Caco-2 (cell line): ENCODE measurements around the gene DAB2IP. TPM values are rescaled to one million over a fixed set of nuclear protein-coding genes. Genes with fewer than 3 reads are reported as not detected.

Experiments used
- BruUV-seq: library from RNA; stranded (reverse); fragments of 400-500 nt; replicated peaks from 2 replicates; lab custom pipeline; 2021; lab: Mats Ljungman, UMichigan
- CTCF ChIA-PET: fragments of 300-600 bp; sonication (Branson Sonifier 250); formaldehyde crosslinking; loops from one replicate; lab custom pipeline; 2022; ENCODE audit warnings: antibody characterized with exemption; lab: Charles Lee
- POLR2A ChIA-PET: fragments of 300-600 bp; sonication (Branson Sonifier 250); formaldehyde crosslinking; loops from one replicate; lab custom pipeline; 2022; ENCODE audit warnings: antibody characterized with exemption; lab: Charles Lee
- DNase-seq, 2 experiments: peaks; one replicate each; pipeline versions ENCODE4 v3.0.0 to v3.0.0-alpha.2; 2020 to 2022
- H3K27me3 ChIP-seq: replicated peaks from 2 replicates; pipeline ENCODE4 v1.6.0; 2011; ENCODE audit warnings: low read length; ENCODE audit not compliant: control insufficient read depth, insufficient read depth
- H3K36me3 ChIP-seq: 2 replicates; pipeline ENCODE4 v1.5.1; 2011; ENCODE audit warnings: low read length; ENCODE audit not compliant: control insufficient read depth, insufficient read depth
- H3K4me1 ChIP-seq: fragments of 250-450 bp; sonication (Bioruptor Pico); 2 replicates; pipeline ENCODE4 v1.5.1; 2020; ENCODE audit warnings: mild to moderate bottlenecking
- H3K4me3 ChIP-seq: 2 replicates; pipeline ENCODE4 v1.5.1; 2011; ENCODE audit warnings: low read depth, mild to moderate bottlenecking, control low read depth, low read length
- H3K9me3 ChIP-seq: fragments of 250-450 bp; sonication (Bioruptor Pico); 2 replicates; pipeline ENCODE4 v1.5.1; 2020; ENCODE audit warnings: mild to moderate bottlenecking, moderate library complexity
- H3K27ac Mint-ChIP-seq: one replicate; pipeline ENCODE4 v1.8.0; 2022; ENCODE audit warnings: mixed read lengths; ENCODE audit not compliant: unreplicated experiment
- H3K27me3 Mint-ChIP-seq: one replicate; pipeline ENCODE4 v1.8.0; 2022; ENCODE audit warnings: mixed read lengths; ENCODE audit not compliant: insufficient read depth, unreplicated experiment
- H3K36me3 Mint-ChIP-seq: one replicate; pipeline ENCODE4 v1.8.0; 2022; ENCODE audit warnings: mild to moderate bottlenecking, mixed read lengths; ENCODE audit not compliant: insufficient read depth, unreplicated experiment
- H3K4me1 Mint-ChIP-seq: one replicate; pipeline ENCODE4 v1.8.0; 2022; ENCODE audit warnings: low read depth, mixed read lengths; ENCODE audit not compliant: unreplicated experiment
- H3K4me3 Mint-ChIP-seq: one replicate; pipeline ENCODE4 v1.8.0; 2022; ENCODE audit warnings: mild to moderate bottlenecking, moderate library complexity, mixed read lengths; ENCODE audit not compliant: unreplicated experiment
- H3K9me3 Mint-ChIP-seq: one replicate; pipeline ENCODE4 v1.8.0; 2022; ENCODE audit warnings: mixed read lengths; ENCODE audit not compliant: unreplicated experiment
- CTCF ChIP-seq, 2 experiments: fragments of 200-600 bp in 1 of 2; IDR thresholded peaks; 1 replicate in 1 of 2; 2 replicates in 1 of 2; pipeline versions ENCODE4 v1.5.1 to v1.8.0; 2011 to 2022; ENCODE audit warnings: antibody characterized with exemption in 1 of 2, control low read depth in 1 of 2, inconsistent platforms in 1 of 2, low read depth in 1 of 2, low read length in 1 of 2, mild to moderate bottlenecking in 1 of 2, moderate library complexity in 1 of 2; ENCODE audit not compliant: insufficient read depth in 1 of 2, severe bottlenecking in 1 of 2, unreplicated experiment in 1 of 2
- intact Hi-C: fragments of 100-400 bp; cut with micrococcal nuclease; formaldehyde crosslinking; loops from one replicate; pipeline ENCODE4 v1.10.0; 2022; ENCODE audit not compliant: unreplicated experiment
- total RNA-seq: library from RNA; stranded (reverse); gene quantifications from 2 replicates; pipeline ENCODE4 v1.2.3, GENCODE V29; 2022

The DAB2IP gene
- total RNA-seq, 1 experiment from 2014 or later: 26.0 TPM

GRCh38 chr9:121721058-121721350 is 69.6 kb downstream of the DAB2IP start:
- no peak for TF ChIP-seq CTCF (IDR thresholded peaks at IDR 0.05; ENCODE audit: insufficient read depth in 1 of 2, low read depth in 1 of 2, low read length in 1 of 2, severe bottlenecking in 1 of 2, unreplicated experiment in 1 of 2)
- H3K27me3 Mint-ChIP-seq: no peaks in the 10 kb centered on the region
- no TSS peak for BruUV-seq
- no peaks in the 10 kb centered on the region for H3K9me3 Mint-ChIP-seq
- intact Hi-C loops: no loop called here
- H3K4me1 Mint-ChIP-seq: no peaks in the 10 kb centered on the region
- H3K27ac Mint-ChIP-seq: no peak overlapping the region
- Histone ChIP-seq H3K4me1 (no peaks in the 10 kb centered on the region), H3K27me3 (no peaks in the 10 kb centered on the region), H3K9me3 (no peaks in the 10 kb centered on the region), H3K4me3 (no peak overlapping the region), H3K36me3 (no peaks in the 10 kb centered on the region)
- H3K36me3 Mint-ChIP-seq: no peaks in the 10 kb centered on the region
- POLR2A ChIA-PET: no interaction called here
- CTCF ChIA-PET: interaction anchor here (2.6 kb wide), 1 partner anchor 34 kb away, joined by 7 read pairs; no protein-coding TSS in a partner anchor
- DNase-seq: no peak
- H3K4me3 Mint-ChIP-seq: no peak overlapping the region

- TF ChIP-seq CTCF (IDR thresholded peaks at IDR 0.05; ENCODE audit: insufficient read depth in 1 of 2, low read depth in 1 of 2, low read length in 1 of 2, severe bottlenecking in 1 of 2, unreplicated experiment in 1 of 2): no peak
- no peaks in the 10 kb centered on the region for H3K4me1 Mint-ChIP-seq
- no peaks in the 10 kb centered on the region for H3K4me1 ChIP-seq
- no peak overlapping the region for H3K4me3 ChIP-seq
- ChIA-PET CTCF (interaction anchor here (2.6 kb wide), 1 partner anchor 35 kb away, joined by 7 read pairs; no protein-coding TSS in a partner anchor), POLR2A (no interaction called here)
- intact Hi-C loops: no loop called here
- no peaks in the 10 kb centered on the region for H3K27me3 ChIP-seq
- BruUV-seq: no TSS peak
- H3K36me3 ChIP-seq: no peaks in the 10 kb centered on the region
- H3K9me3 Mint-ChIP-seq: no peaks in the 10 kb centered on the region
- DNase-seq: no peak
- H3K9me3 ChIP-seq: no peaks in the 10 kb centered on the region
- H3K27ac Mint-ChIP-seq: no peak overlapping the region
- no peaks in the 10 kb centered on the region for H3K36me3 Mint-ChIP-seq
- H3K4me3 Mint-ChIP-seq: no peak overlapping the region
- no peaks in the 10 kb centered on the region for H3K27me3 Mint-ChIP-seq
These were observed 70.3 kb downstream of the DAB2IP start for GRCh38 chr9:121721770-121722169.

GRCh38 chr9:121725008-121725775 is 73.8 kb downstream of the DAB2IP start:
- no peaks in the 10 kb centered on the region for H3K9me3 Mint-ChIP-seq
- H3K4me1 ChIP-seq: no peaks in the 10 kb centered on the region
- intact Hi-C loops: no loop called here
- no peak for DNase-seq
- no peaks in the 10 kb centered on the region for H3K36me3 Mint-ChIP-seq
- H3K4me3 Mint-ChIP-seq: no peak overlapping the region
- no TSS peak for BruUV-seq
- no peak overlapping the region for H3K4me3 ChIP-seq
- no peak overlapping the region for H3K27ac Mint-ChIP-seq
- CTCF ChIA-PET: no interaction called here
- no peaks in the 10 kb centered on the region for H3K36me3 ChIP-seq
- POLR2A ChIA-PET: no interaction called here
- H3K27me3 Mint-ChIP-seq: no peaks in the 10 kb centered on the region
- TF ChIP-seq CTCF (IDR thresholded peaks at IDR 0.05; ENCODE audit: insufficient read depth in 1 of 2, low read depth in 1 of 2, low read length in 1 of 2, severe bottlenecking in 1 of 2, unreplicated experiment in 1 of 2): no peak
- H3K9me3 ChIP-seq: no peaks in the 10 kb centered on the region
- H3K4me1 Mint-ChIP-seq: no peaks in the 10 kb centered on the region
- H3K27me3 ChIP-seq: no peaks in the 10 kb centered on the region
